HL-60 (cell line): ENCODE data around the gene FTSJ1.

Experiments
- DNase-seq, 2 experiments: peaks; one replicate each; pipeline ENCODE4 v3.0.0-alpha.2; 2010 to 2020; ENCODE audit warnings: low read depth in 1 of 2, low spot score in 1 of 2
- H3K27ac ChIP-seq: fragments of 250-450 bp; sonication (Bioruptor Pico); replicated peaks from 2 replicates; pipeline ENCODE4 v1.5.1; 2020; ENCODE audit warnings: mild to moderate bottlenecking, moderate library complexity
- H3K27me3 ChIP-seq: fragments of 250-450 bp; sonication (Bioruptor Pico); 2 replicates; pipeline ENCODE4 v1.5.1; 2021; ENCODE audit warnings: mild to moderate bottlenecking, moderate library complexity; ENCODE audit not compliant: insufficient read depth, poor library complexity, severe bottlenecking
- H3K4me3 ChIP-seq: replicated peaks from 2 replicates; pipeline ENCODE4 v1.5.1; 2011; ENCODE audit warnings: mild to moderate bottlenecking, control low read depth, low read length; ENCODE audit not compliant: insufficient read depth
- GABPA ChIP-seq: IDR thresholded peaks from 2 replicates; pipeline ENCODE4 v1.6.1; 2012; ENCODE audit warnings: low read depth
- POLR2AphosphoS5 ChIP-seq: IDR thresholded peaks from 2 replicates; pipeline ENCODE4 v1.6.1; 2012; ENCODE audit warnings: low read depth
- SPI1 ChIP-seq: IDR thresholded peaks from 2 replicates; pipeline ENCODE4 v1.6.1; 2012; ENCODE audit warnings: low read depth, mild to moderate bottlenecking, borderline replicate concordance
- TF ChIP-seq, protein P1 (sequence below): IDR thresholded peaks from 2 replicates; pipeline ENCODE4 v1.6.1; 2012; ENCODE audit warnings: low read depth; ENCODE audit not compliant: insufficient replicate concordance
- TF ChIP-seq, protein P2 (sequence below): IDR thresholded peaks from one replicate; pipeline ENCODE4 v1.5.1; 2011; ENCODE audit warnings: low read length, control low read depth, inconsistent platforms; ENCODE audit not compliant: insufficient read depth

The FTSJ1 gene

DNA sequence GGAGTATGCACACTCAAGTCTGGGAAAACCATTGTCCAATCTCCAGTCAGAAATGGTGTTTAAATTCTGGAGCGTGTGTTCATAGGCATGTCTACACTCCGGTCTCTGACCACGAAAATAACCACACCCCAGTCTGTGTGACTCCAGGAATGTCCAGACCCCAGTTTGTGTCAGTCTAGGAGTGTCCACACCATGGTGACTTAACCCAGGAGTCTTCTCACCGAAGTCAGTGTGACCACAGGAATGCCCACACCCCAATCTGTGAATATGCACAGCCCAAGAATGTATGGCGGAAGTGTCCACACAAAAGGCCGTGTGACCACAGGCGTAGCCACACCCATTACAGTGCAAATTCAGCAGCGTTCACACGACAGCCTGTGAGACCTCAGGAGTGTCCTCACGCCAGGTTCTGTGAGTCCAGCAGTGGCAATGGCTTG, 11.4 kb downstream of the FTSJ1 start:
- no peak for DNase-seq
- Histone ChIP-seq H3K4me3 (no peak overlapping the region), H3K27ac (no peak overlapping the region), H3K27me3 (no peaks in the 10 kb centered on the region)
- 0 out of 2 replicates have a peak, but pooled peaks have one; percentile 25 for TF ChIP-seq POLR2AphosphoS5
- TF ChIP-seq, protein P1, sequence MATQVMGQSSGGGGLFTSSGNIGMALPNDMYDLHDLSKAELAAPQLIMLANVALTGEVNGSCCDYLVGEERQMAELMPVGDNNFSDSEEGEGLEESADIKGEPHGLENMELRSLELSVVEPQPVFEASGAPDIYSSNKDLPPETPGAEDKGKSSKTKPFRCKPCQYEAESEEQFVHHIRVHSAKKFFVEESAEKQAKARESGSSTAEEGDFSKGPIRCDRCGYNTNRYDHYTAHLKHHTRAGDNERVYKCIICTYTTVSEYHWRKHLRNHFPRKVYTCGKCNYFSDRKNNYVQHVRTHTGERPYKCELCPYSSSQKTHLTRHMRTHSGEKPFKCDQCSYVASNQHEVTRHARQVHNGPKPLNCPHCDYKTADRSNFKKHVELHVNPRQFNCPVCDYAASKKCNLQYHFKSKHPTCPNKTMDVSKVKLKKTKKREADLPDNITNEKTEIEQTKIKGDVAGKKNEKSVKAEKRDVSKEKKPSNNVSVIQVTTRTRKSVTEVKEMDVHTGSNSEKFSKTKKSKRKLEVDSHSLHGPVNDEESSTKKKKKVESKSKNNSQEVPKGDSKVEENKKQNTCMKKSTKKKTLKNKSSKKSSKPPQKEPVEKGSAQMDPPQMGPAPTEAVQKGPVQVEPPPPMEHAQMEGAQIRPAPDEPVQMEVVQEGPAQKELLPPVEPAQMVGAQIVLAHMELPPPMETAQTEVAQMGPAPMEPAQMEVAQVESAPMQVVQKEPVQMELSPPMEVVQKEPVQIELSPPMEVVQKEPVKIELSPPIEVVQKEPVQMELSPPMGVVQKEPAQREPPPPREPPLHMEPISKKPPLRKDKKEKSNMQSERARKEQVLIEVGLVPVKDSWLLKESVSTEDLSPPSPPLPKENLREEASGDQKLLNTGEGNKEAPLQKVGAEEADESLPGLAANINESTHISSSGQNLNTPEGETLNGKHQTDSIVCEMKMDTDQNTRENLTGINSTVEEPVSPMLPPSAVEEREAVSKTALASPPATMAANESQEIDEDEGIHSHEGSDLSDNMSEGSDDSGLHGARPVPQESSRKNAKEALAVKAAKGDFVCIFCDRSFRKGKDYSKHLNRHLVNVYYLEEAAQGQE: no peak

DNA sequence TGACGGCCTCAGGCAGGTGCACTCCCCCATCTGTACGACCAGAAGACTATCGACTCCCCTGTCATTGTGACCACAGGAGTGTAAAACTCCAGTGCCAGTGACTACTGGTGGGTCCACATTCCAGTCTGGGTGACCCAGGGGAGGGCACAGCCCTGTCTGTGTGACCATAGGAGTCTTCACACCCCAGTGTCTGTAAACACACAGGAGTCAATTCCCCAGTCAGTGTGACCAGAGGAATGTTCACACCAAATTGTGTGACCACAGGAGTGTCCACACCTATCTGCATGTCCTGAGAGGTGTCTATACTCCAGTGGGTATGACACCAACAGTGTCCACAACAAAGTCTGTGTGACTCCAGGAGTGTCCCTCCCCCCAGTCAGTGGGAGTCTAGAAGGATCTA, 12.0 kb downstream of the FTSJ1 start:
- H3K4me3 ChIP-seq: no peak overlapping the region
- DNase-seq: no peak
- no peaks in the 10 kb centered on the region for H3K27me3 ChIP-seq
- TF ChIP-seq SPI1 (no peak), POLR2AphosphoS5 (no peak), GABPA (no peak)
- TF ChIP-seq, protein P2, sequence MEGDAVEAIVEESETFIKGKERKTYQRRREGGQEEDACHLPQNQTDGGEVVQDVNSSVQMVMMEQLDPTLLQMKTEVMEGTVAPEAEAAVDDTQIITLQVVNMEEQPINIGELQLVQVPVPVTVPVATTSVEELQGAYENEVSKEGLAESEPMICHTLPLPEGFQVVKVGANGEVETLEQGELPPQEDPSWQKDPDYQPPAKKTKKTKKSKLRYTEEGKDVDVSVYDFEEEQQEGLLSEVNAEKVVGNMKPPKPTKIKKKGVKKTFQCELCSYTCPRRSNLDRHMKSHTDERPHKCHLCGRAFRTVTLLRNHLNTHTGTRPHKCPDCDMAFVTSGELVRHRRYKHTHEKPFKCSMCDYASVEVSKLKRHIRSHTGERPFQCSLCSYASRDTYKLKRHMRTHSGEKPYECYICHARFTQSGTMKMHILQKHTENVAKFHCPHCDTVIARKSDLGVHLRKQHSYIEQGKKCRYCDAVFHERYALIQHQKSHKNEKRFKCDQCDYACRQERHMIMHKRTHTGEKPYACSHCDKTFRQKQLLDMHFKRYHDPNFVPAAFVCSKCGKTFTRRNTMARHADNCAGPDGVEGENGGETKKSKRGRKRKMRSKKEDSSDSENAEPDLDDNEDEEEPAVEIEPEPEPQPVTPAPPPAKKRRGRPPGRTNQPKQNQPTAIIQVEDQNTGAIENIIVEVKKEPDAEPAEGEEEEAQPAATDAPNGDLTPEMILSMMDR: no peak
- TF ChIP-seq, protein P1: no peak
- H3K27ac ChIP-seq: no peak overlapping the region

DNA sequence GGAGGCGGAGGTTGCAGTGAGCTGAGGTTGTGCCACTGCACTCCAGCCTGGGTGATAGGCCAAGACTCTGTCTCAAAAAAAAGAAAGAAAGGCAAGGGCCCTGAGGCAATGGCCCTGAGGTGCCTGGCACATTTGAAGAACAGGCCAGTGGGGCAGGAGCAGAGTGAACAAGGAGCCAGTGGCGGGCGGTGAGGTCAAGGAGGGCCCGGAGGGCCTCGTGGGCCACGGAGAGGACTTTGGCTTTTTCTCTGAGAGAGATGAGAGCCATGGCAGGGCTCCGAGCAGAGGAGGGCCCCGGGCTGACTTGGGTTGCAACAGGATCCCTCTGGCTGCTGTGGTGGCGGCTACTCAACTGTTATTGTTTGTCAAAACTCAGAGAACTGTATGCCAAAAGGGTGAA, 13.3 kb downstream of the FTSJ1 start:
- no peak overlapping the region for H3K4me3 ChIP-seq
- H3K27me3 ChIP-seq: no peaks in the 10 kb centered on the region
- no peak for DNase-seq
- TF ChIP-seq, protein P1: no peak
- TF ChIP-seq POLR2AphosphoS5 (no peak), SPI1 (no peak), GABPA (no peak)
- TF ChIP-seq, protein P2: no peak
- H3K27ac ChIP-seq: no peak overlapping the region

DNA sequence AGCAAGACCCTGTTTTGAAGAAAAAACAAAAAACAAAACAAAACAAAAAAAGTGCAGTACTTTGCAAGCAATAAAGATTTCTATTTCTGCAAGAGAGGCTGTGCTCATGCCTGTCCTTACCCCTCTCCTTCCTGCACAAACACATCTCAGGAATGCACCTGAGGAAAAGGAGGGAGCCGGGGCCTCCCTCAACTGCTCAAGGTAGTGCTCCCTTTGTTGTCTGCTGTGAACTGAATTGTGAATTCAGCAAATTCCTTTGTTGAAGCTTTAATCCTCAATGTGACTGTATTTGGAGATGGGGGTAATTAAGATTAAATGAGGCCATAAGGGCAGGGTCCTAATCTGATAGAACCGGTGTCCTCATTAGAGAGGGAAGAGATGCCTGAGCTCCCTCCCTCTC, 13.9 kb downstream of the FTSJ1 start:
- DNase-seq: no peak
- Histone ChIP-seq H3K4me3 (no peak overlapping the region), H3K27me3 (no peaks in the 10 kb centered on the region), H3K27ac (no peak overlapping the region)
- TF ChIP-seq GABPA: no peak
- TF ChIP-seq, protein P2: no peak
- TF ChIP-seq SPI1: no peak
- TF ChIP-seq, protein P1: no peak
